IPS-15b (cell line): ENCODE results near the gene KCNQ1.

Source experiments
- H3K27me3 ChIP-seq: one replicate; pipeline ENCODE4 v1.6.1; 2013; ENCODE audit warnings: low read length; ENCODE audit not compliant: control insufficient read depth, insufficient read depth
- H3K36me3 ChIP-seq: one replicate; pipeline ENCODE4 v1.6.1; 2013; ENCODE audit warnings: low read length; ENCODE audit not compliant: control insufficient read depth, insufficient read depth
- H3K4me1 ChIP-seq: one replicate; pipeline ENCODE4 v1.6.1; 2013; ENCODE audit warnings: mild to moderate bottlenecking, low read length; ENCODE audit not compliant: control insufficient read depth, insufficient read depth
- H3K4me3 ChIP-seq: one replicate; pipeline ENCODE4 v1.5.1; 2013; ENCODE audit warnings: low read depth, low read length
- H3K9ac ChIP-seq: one replicate; pipeline ENCODE4 v1.6.1; 2013; ENCODE audit warnings: low read depth, mild to moderate bottlenecking, low read length
- H3K9me3 ChIP-seq: one replicate; pipeline ENCODE4 v1.6.1; 2013; ENCODE audit warnings: mild to moderate bottlenecking, low read length; ENCODE audit not compliant: control insufficient read depth, insufficient read depth

KCNQ1 gene

GRCh38 chr11:2538951-2539350, 94.1 kb downstream of the KCNQ1 start:
- H3K4me3 ChIP-seq = no peak overlapping the region
- no peaks in the 10 kb centered on the region for H3K9me3 ChIP-seq
- H3K9ac ChIP-seq = no peak overlapping the region
- no peaks in the 10 kb centered on the region for H3K36me3 ChIP-seq
- H3K27me3 ChIP-seq = peaks cover 4% of the 10 kb centered on the region
- H3K4me1 ChIP-seq = no peaks in the 10 kb centered on the region

DNA sequence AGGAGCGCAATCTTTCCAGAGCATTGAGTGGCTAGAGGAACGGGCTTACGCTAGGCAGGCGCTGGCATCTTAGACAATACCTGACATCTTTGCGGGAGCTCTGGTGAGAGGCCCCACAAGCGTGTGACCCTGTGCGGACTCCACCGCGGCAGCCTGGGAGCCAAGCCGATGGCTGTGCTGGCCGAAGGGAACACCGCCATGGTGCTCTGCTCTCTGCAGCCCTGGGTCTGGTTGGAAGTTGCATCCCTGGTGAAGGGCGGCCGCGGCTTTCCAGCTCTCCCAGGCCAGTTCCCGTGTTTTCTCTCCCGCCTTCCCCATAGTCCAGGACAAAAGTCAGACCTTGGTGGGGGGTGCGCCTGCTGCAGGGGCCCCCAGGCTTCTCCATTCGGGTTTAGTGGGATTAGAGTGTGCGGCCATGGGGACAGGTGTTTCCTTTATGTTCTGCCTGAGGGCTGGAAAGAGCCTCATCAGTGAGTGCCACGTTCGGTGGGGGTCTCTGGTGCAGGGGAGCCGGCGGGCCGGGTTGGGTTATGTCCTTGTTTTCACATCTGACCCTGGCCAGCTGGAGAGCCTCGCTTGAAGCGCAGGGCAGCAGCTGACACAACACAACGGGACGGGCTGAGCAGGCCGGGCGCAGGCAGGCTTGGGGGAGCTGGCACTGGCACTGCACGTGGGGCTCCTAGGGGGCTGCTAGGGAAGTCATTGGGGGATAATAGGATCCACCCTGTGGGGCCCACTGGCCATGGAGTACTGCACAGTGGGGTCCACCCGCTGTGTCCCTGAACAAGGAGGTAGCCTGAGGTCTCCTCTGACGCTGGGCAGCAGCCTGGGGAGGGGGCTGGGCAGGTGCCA, 94.8 kb downstream of the KCNQ1 start:
- Histone ChIP-seq H3K4me3 (no peak overlapping the region), H3K4me1 (no peaks in the 10 kb centered on the region), H3K9me3 (no peaks in the 10 kb centered on the region), H3K27me3 (peaks cover 4% of the 10 kb centered on the region), H3K36me3 (no peaks in the 10 kb centered on the region), H3K9ac (no peak overlapping the region)

- no peak overlapping the region for H3K4me3 ChIP-seq
- peaks cover 10% of the 10 kb centered on the region for H3K27me3 ChIP-seq
- no peaks in the 10 kb centered on the region for H3K4me1 ChIP-seq
- H3K36me3 ChIP-seq = no peaks in the 10 kb centered on the region
- no peaks in the 10 kb centered on the region for H3K9me3 ChIP-seq
- no peak overlapping the region for H3K9ac ChIP-seq
Measured at GRCh38 chr11:2540223-2540991, 95.6 kb downstream of the KCNQ1 start.

DNA sequence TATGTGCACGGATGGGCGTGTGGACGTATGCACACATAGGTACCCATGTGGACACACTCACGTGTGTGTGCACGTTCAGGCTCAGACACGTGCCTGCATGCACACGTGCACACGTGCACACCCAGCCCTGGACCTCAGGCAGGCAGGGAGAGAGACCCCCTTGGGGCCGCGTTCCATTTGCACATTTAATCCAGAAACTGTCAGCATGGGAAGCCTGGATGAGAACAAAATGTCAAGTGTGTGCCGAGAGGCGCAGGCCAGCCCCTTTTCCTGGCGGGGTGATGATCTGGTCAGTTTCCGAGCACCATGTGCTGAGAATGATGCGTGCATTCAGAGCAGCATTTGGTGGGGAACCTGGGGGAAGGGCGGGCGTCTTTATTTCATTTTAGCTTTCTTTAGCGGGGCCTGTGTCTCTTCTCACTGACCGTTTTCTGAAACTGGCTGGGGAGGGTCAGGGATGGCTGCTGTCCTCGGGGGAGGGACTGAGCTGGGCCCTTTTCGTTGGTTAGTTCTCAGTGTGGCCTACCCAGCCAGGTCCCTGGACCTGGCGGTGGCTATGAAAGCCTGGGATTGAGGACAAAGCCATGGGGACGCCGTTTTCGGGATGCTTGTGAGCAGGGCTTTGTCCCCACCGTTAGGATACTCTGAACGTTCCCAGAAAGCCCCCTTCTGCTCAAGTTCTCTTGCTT, 96.3 kb downstream of the KCNQ1 start:
- no peak overlapping the region for H3K9ac ChIP-seq
- H3K27me3 ChIP-seq = peaks cover 15% of the 10 kb centered on the region
- H3K36me3 ChIP-seq = no peaks in the 10 kb centered on the region
- no peak overlapping the region for H3K4me3 ChIP-seq
- H3K9me3 ChIP-seq = no peaks in the 10 kb centered on the region
- no peaks in the 10 kb centered on the region for H3K4me1 ChIP-seq

DNA sequence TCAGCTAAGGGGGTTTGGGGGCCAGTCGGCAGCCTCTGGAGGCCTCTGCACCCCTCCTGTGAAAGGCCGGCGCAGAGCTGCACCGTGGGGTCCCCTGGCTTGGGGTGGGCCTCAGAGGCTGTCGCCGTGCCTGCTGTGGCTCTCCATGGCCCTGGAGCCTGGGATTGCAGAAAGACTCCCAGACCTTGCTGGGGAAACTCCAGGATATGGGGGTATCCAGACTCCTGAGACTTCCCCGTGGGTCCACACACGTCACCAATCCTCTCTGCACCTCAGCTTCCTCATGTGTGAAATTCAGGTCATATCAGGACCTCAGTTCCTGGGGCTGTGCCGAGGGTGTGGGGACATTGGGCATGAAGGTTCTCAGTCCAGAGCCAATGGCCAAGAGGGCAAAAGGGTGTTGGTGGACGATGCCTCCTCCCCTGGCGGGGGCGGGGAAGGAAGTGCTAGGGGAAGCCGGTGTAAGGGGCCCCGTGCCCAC, 97.1 kb downstream of the KCNQ1 start:
- peaks cover 20% of the 10 kb centered on the region for H3K27me3 ChIP-seq

GRCh38 chr11:2542406-2542805, 97.6 kb downstream of the KCNQ1 start:
- Histone ChIP-seq H3K4me3 (no peak overlapping the region), H3K27me3 (peaks cover 20% of the 10 kb centered on the region), H3K36me3 (no peaks in the 10 kb centered on the region), H3K9me3 (no peaks in the 10 kb centered on the region), H3K9ac (no peak overlapping the region), H3K4me1 (no peaks in the 10 kb centered on the region)

More for the DNA sequence above, 97.1 kb downstream of the KCNQ1 start:
- H3K4me1 ChIP-seq = no peaks in the 10 kb centered on the region
- H3K9ac ChIP-seq = no peak overlapping the region
- no peak overlapping the region for H3K4me3 ChIP-seq
- H3K36me3 ChIP-seq = no peaks in the 10 kb centered on the region
- no peaks in the 10 kb centered on the region for H3K9me3 ChIP-seq

DNA sequence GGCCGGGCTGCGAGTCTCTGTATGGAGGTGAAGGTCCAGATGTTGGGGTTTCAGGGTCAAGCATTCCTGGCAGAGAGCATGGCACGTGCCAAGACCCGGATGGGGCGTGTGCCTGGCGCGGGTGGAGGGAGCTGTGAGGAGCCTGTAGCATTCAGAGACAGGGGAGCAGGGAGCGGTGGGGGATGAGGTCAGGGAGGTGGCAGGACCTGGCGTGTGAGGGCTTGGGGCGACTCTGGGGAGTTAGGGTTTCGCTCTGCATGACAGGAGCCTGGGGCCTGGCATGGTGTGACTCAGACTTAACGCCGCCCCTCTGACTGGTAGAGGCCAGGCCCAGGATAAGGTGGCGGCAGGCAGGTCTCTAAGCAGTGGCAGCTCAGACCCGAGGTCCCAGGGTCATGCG, 103.0 kb downstream of the KCNQ1 start:
- H3K27me3 ChIP-seq = peaks cover 31% of the 10 kb centered on the region
- no peaks in the 10 kb centered on the region for H3K36me3 ChIP-seq
- no peaks in the 10 kb centered on the region for H3K9me3 ChIP-seq
- H3K9ac ChIP-seq = no peak overlapping the region
- no peak overlapping the region for H3K4me3 ChIP-seq
- H3K4me1 ChIP-seq = no peaks in the 10 kb centered on the region

DNA sequence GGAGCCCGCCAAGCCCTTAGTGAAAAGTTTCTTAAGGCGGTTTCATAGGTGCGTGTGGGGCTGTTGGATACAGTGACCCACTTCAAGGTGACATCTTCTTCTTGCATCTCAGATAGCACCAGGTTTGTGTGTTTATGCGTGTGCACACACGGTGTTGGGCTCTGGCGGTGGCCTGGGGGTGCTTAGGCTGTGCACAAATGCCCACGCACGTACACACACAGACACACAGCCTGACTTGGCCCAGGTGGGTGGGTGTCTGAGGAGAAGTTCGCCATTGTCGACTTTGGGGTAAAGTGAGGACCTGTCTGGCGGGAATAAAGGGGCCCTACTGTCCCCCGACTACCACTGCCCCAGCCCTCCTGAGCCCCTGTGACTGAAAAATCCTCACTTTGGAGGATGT, 103.8 kb downstream of the KCNQ1 start:
- Histone ChIP-seq H3K36me3 (no peaks in the 10 kb centered on the region), H3K4me3 (no peak overlapping the region), H3K4me1 (no peaks in the 10 kb centered on the region), H3K9ac (no peak overlapping the region), H3K9me3 (no peaks in the 10 kb centered on the region), H3K27me3 (peaks cover 32% of the 10 kb centered on the region)

DNA sequence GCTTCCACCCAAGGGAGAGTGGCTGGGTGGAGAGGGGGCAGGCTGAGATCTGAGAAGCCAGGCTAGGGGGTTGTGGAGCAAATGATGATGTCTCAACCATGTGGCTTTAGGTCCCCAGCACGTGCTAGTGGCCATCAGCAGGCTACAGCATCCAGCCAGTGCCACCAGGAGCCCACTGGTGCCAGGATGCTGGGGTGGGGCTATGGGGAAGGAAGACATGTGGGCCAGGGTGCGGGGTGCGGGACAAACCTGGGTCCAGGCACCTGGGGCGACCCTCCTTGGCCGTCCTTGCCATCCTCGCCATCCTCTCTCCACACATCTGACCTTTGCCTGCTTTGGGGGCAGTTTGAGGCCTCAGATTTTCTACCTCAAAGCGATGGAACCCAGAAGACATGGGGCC, 104.3 kb downstream of the KCNQ1 start:
- Histone ChIP-seq H3K9ac (no peak overlapping the region), H3K4me1 (no peaks in the 10 kb centered on the region), H3K27me3 (peaks cover 32% of the 10 kb centered on the region), H3K4me3 (no peak overlapping the region), H3K9me3 (no peaks in the 10 kb centered on the region), H3K36me3 (no peaks in the 10 kb centered on the region)

- peaks cover 32% of the 10 kb centered on the region for H3K27me3 ChIP-seq
- H3K36me3 ChIP-seq = no peaks in the 10 kb centered on the region
- no peak overlapping the region for H3K4me3 ChIP-seq
Measured at GRCh38 chr11:2549491-2549875, 104.7 kb downstream of the KCNQ1 start.

GRCh38 chr11:2549876-2550605, 105.2 kb downstream of the KCNQ1 start:
- Histone ChIP-seq H3K27me3 (peaks cover 28% of the 10 kb centered on the region), H3K9me3 (no peaks in the 10 kb centered on the region)

More at GRCh38 chr11:2549491-2549875, 104.7 kb downstream of the KCNQ1 start:
- Histone ChIP-seq H3K9ac (no peak overlapping the region), H3K4me1 (no peaks in the 10 kb centered on the region), H3K9me3 (no peaks in the 10 kb centered on the region)

More at GRCh38 chr11:2549876-2550605, 105.2 kb downstream of the KCNQ1 start:
- H3K4me3 ChIP-seq = no peak overlapping the region
- no peaks in the 10 kb centered on the region for H3K4me1 ChIP-seq
- no peaks in the 10 kb centered on the region for H3K36me3 ChIP-seq
- H3K9ac ChIP-seq = no peak overlapping the region
